ENCODE data around the gene PDE1C. TPM values are rescaled to one million over a fixed set of nuclear protein-coding genes. Genes with fewer than 3 reads are reported as not detected.

The PDE1C gene
- total and polyA plus RNA-seq, 11 donors, result 35.3 to 307 (median 141) TPM

GRCh38 chr7:31938650-31939049, 131.6 kb downstream of the PDE1C start:
- no peak overlapping the region for H3K27ac ChIP-seq
- TF ChIP-seq POLR2A (IDR thresholded peaks at IDR 0.05) (no peak), CTCF (IDR thresholded peaks at IDR 0.05) (peak in 5 of 12 donors; percentile 12 to 43 (median 15))
- ATAC-seq, result peak in 1 of 4 donors; percentile 45
- no peak overlapping the region for H3K4me3 ChIP-seq
- intact Hi-C loops (cut with DNase I), result no loop called here
- H3K4me1 ChIP-seq, result peaks cover 0 to 79% (median 23%) of the 10 kb centered on the region in 12 donors
- no peaks in the 10 kb centered on the region for H3K27me3 ChIP-seq
- H3K36me3 ChIP-seq, result no peaks in the 10 kb centered on the region
- no peaks in the 10 kb centered on the region for H3K9me3 ChIP-seq
- no peak for DNase-seq

DNA sequence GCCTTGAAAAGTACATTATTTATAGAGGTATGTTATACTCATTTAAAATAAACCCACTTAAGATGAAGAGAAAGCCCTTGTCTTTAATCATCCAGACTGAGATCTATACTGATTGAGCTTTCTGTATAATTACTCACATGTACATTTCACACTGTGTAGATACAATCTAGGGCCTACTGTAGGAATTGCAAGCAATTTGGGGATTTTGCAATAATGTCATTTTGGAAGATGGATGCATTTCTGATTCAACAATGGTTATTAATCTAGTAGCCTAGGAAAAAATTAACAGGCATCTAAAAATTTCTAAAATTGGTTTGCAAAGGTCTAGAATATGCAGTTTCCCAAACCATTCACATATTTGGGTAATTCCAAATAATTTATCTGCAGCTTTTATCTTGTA, 132.2 kb downstream of the PDE1C start:
- H3K4me3 ChIP-seq, result no peak overlapping the region
- peaks cover 0 to 73% (median 22%) of the 10 kb centered on the region in 12 donors for H3K4me1 ChIP-seq
- intact Hi-C loops (cut with DNase I), result no loop called here
- ATAC-seq, result no peak
- no peak overlapping the region for H3K27ac ChIP-seq
- no peaks in the 10 kb centered on the region for H3K27me3 ChIP-seq
- DNase-seq, result no peak
- H3K9me3 ChIP-seq, result no peaks in the 10 kb centered on the region
- H3K36me3 ChIP-seq, result no peaks in the 10 kb centered on the region
- TF ChIP-seq POLR2A (IDR thresholded peaks at IDR 0.05) (no peak), CTCF (IDR thresholded peaks at IDR 0.05) (no peak)

DNA sequence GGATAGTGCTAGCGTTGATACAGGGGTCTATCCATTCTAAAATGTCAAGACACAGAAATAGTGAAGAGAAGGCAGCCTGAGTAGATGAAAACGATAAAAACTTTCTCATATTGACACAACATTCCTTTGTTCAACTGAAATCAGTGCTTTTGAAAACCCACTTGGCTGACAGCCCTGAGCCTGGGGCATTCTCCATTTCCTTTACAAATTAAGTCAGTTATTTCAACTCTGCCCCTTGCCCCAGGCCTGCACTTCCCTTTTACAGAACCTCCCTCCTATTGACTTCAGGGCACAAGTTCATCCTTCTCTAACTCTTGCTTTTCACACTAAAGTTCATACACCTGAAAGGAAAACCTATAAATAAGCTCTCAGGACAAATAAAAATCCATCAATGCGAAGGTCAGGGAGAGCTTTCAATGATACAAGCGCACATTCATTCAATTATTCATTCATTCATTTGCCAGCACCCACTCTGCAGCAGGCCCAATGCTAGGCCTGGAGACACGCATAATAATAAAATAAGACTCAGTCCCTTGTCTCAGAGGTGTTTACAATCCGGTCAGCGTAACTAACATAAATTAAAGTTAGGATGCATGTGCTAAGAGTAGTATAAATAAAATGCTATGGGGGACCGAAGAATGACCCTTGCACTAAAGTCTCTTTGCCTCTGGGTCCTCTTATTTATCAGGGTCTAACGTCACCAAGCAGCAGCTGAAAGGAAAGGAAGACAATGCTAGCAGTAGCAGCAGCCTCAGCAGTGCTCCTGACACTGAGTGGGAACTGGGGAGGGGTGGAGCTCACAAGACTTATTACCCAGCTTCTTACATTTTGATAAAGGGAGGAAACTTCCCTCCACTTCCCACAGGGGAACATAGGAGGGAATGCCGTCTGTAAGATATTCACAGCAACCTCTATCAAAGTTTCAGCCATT, 134.8 kb downstream of the PDE1C start:
- Histone ChIP-seq H3K4me3 (no peak overlapping the region), H3K4me1 (peaks cover 0 to 49% (median 14%) of the 10 kb centered on the region in 12 donors), H3K9me3 (peaks cover 0 to 4% (median 0%) of the 10 kb centered on the region in 12 donors), H3K36me3 (no peaks in the 10 kb centered on the region), H3K27ac (no peak overlapping the region), H3K27me3 (no peaks in the 10 kb centered on the region)
- intact Hi-C loops (cut with DNase I), result no loop called here
- ATAC-seq, result peak in 2 of 4 donors; percentile 17 to 53
- no peak for DNase-seq
- TF ChIP-seq CTCF (IDR thresholded peaks at IDR 0.05), result no peak
- no peak for TF ChIP-seq POLR2A (IDR thresholded peaks at IDR 0.05)
- WGBS, 4 donors, result 60 to 71% (median 68%) methylated on average over 10 of the region's 10 CpGs

DNA sequence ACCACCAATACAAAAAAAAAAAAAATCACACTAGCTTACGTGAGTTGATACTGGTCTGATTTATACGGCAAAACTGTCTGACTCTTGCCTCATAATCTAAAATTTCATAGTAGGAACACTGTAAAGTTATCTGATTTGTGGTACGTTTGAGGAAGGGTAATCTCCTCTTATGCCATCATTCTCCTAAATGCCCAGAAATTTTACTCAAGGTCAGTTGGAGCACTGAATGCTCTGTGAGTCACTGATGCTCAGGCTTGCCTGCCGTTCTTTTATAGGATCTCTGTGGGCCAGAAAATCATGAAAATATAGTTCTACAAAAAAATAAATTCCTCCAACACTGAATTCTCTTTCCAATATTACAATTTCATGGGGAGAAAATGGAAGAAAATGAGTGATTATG, 135.7 kb downstream of the PDE1C start:
- WGBS, 4 donors, result 53 to 61% (median 57%) methylated on average over 4 of the region's 4 CpGs
- peaks cover 0 to 4% (median 0%) of the 10 kb centered on the region in 12 donors for H3K9me3 ChIP-seq
- no peaks in the 10 kb centered on the region for H3K36me3 ChIP-seq
- DNase-seq (no peak), ATAC-seq (no peak)
- H3K27ac ChIP-seq, result peak overlapping the region in 1 of 12 donors; percentile 19
- TF ChIP-seq POLR2A (IDR thresholded peaks at IDR 0.05), result no peak
- TF ChIP-seq CTCF (IDR thresholded peaks at IDR 0.05), result no peak
- peaks cover 0 to 41% (median 11%) of the 10 kb centered on the region in 12 donors for H3K4me1 ChIP-seq
- no peak overlapping the region for H3K4me3 ChIP-seq
- H3K27me3 ChIP-seq, result no peaks in the 10 kb centered on the region
- intact Hi-C loops (cut with DNase I), result no loop called here
